22Rv1 (cell line): Measurements from ENCODE around the gene CELF4.

ENCODE experiments used
- H3K27ac ChIP-seq: fragments of 450-650 bp; 2 replicates; pipeline ENCODE4 v1.5.1; 2017
- CTCF ChIP-seq: fragments of 450-650 bp; IDR thresholded peaks from 2 replicates; pipeline ENCODE4 v1.5.1; 2017; ENCODE audit warnings: mild to moderate bottlenecking
- ZFX ChIP-seq: fragments of 450-650 bp; IDR thresholded peaks from 2 replicates; pipeline ENCODE4 v1.6.1; 2017; ENCODE audit warnings: antibody characterized with exemption, borderline replicate concordance

CELF4 gene

GRCh38 chr18:37584217-37584616 lies 18.6 kb upstream of the CELF4 start:
- H3K27ac ChIP-seq: no peak overlapping the region
- TF ChIP-seq CTCF: no peak
- no peak for TF ChIP-seq ZFX

- no peak overlapping the region for H3K27ac ChIP-seq
- TF ChIP-seq ZFX: no peak
- TF ChIP-seq CTCF: no peak
Measured at GRCh38 chr18:37582261-37582660, 16.7 kb upstream of the CELF4 start.

GRCh38 chr18:37578886-37579513 lies 13.4 kb upstream of the CELF4 start:
- no peak overlapping the region for H3K27ac ChIP-seq
- TF ChIP-seq CTCF: peak; percentile 75
- no peak for TF ChIP-seq ZFX

GRCh38 chr18:37578182-37578678 lies 12.6 kb upstream of the CELF4 start:
- no peak overlapping the region for H3K27ac ChIP-seq
- TF ChIP-seq ZFX: no peak
- TF ChIP-seq CTCF: no peak

GRCh38 chr18:37577051-37577611 lies 11.5 kb upstream of the CELF4 start:
- TF ChIP-seq ZFX: no peak
- TF ChIP-seq CTCF: no peak
- H3K27ac ChIP-seq: no peak overlapping the region

- TF ChIP-seq ZFX: no peak
- no peak for TF ChIP-seq CTCF
- H3K27ac ChIP-seq: no peak overlapping the region
Measured at GRCh38 chr18:37575646-37576045, 10.0 kb upstream of the CELF4 start.

- no peak overlapping the region for H3K27ac ChIP-seq
- TF ChIP-seq CTCF: no peak
- TF ChIP-seq ZFX: no peak
Measured at GRCh38 chr18:37574113-37574512, 8.5 kb upstream of the CELF4 start.
